ENCODE data around the gene DARS1.
A peak's percentile ranks its signal among the peaks of the same experiment; 100 is the strongest.
"Not testable (repeated sequence)": the region's sequence is repeated elsewhere in the genome, so short reads cannot be mapped to it uniquely, and the experiment has no call there.

The DARS1 gene

DNA sequence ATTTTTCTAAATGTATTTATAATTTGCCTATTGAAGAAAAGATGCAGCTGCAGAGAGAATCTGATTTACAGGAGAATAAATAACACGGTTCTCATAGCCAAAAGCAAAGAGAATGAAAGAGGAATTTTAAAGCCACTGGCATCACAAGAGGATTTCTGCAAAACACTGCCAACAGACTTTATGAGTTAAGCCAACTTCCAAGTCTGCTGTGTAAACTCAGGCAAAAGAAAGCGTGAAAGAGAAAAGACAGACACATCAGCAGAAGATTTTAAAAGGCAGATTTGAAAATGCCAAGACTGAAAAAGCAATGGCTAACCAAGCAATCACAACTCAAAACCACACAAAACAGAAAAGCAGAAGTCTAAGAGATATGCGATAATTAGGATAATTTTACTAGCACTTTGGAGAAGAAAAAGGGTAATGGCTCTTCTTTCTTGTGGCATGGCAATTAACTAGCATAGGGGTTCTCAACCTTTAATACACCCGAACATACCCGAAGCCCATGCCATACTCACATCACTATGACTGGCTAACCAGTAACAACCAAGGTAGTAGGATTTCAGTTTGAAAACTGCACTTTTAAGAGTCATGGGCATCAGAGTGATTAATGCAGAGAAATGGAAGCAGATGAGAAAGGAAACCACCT lies 4.9 kb downstream of the DARS1 start:
- DNase-seq (ENCODE audit: low spot score) = no peak

DNA sequence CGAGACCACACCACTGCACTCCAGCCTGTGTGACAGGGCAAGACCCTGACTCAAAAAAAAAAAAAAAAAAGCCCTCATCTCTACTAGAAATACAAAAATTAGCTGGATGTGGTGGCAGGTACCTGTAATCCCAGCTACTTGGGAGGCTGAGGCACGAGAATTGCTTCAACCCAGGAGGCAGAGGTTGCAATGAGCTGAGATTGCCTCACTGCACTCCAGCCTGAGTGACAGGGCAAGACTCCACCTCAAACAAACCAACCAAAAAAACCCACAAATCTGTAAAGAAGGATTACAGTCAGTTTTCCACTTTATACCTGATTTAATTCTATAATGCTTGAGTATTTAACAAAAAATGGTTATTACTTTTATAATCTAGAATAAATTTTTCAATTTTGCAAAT lies 9.7 kb downstream of the DARS1 start:
- no peak for DNase-seq (ENCODE audit: low spot score)

DNA sequence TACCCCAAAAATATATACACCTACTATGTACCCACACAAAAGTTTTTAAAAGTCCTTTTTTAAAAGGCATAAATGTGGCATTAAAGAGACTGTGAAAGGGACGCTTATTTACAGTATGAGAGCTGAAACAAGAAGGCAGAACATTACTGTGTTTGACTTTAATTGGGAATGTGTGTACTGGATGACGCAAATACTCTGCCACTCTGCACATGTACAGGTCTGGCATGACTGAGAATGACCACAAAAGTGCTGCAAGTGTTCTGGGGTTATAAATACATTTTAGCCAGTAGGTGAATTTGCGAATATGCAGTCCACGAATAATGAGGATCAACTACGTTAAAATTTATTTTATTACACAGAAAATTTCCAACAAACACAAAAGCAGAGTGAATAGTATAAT lies 11.4 kb downstream of the DARS1 start:
- DNase-seq (ENCODE audit: low spot score) = no peak

DNA sequence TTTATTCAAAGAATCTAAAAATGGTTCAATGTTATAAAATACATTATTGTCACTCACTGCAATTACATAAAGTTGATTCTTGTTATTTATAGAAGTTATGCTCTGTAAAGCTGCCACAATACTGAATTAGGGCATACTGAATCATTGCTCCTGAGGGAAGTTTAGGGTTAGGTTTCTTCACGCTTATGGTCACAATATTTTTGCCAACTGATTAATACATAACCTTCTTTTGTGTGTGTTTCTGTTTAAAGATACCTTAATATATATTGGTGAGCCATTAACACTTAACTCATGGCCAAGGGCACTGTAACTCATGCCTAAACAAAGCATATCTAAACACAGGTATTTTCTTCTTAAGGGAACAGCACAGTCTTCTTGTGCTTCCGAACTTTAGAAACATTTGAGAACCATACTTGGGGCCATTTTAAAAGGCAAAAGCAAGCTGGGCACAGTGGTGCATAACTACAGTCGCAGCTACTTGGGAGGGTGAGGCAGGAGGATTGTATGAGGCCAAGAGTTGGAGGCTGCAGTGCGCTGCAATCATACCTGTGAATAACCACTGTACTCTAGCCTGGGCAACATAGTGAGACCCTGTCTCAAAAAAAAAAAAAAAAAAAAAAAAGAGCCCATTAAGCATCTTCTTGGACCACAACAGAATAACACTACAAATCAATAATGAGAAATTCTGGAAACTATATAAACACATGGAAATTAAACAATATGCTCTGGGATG lies 15.6 kb downstream of the DARS1 start:
- no peak for DNase-seq (ENCODE audit: low spot score)

DNA sequence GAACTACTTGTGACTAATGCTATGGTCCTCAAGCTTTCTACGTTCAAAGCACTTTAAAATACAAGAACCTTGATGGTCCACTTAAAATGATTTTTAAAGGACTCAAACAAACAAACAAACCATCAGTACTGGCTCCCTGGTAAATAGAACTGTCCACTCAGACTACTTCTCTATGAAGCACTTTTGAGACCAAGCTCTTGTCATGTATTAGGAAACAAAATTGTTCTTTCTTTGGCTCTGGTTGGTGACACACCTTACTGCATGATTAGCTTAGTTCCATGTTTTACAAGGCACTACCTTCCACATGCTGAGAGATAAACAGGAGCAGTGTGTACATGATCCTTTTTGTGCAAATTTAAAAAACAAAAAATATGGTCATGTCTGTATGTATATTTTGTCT lies 19.7 kb downstream of the DARS1 start:
- no peak for DNase-seq (ENCODE audit: low spot score)

DNA sequence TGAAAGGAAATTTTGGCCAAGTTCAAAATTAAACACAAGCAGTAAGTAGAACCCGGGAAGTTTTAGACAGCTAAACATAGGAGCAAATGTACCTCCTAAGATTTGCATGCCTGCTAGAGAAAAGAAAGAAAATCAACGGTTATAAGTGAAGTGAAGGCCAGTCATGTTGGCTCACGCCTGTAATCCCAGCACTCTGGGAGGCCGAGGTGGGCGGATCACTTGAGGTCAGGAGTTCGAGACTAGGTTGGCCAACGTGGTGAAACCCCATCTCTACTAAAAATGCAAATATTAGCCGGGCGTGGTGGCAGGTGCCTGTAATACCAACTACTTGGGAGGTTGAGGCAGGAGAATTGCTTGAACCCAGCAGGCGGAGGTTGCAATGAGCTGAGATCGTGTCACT lies 21.0 kb downstream of the DARS1 start:
- DNase-seq (ENCODE audit: low spot score) = not testable (repeated sequence)

DNA sequence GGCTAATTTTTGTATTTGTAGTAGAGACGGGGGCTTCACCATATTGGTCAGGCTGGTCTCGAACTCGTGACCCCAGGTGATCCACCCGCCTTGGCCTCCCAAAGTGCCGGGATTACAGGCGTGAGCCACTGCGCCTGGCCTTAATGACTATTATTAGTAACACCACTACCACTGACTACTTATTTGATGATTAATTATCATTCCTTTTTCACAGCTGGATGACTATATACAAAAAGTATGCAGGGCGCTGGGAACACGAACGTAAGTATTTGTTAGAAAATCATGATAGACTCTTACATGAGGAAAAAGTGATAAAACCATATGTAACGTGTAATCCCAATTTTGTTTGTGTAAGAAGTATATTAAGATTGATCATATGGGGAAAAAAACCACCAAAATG lies 21.6 kb downstream of the DARS1 start:
- DNase-seq (ENCODE audit: low spot score) = no peak

DNA sequence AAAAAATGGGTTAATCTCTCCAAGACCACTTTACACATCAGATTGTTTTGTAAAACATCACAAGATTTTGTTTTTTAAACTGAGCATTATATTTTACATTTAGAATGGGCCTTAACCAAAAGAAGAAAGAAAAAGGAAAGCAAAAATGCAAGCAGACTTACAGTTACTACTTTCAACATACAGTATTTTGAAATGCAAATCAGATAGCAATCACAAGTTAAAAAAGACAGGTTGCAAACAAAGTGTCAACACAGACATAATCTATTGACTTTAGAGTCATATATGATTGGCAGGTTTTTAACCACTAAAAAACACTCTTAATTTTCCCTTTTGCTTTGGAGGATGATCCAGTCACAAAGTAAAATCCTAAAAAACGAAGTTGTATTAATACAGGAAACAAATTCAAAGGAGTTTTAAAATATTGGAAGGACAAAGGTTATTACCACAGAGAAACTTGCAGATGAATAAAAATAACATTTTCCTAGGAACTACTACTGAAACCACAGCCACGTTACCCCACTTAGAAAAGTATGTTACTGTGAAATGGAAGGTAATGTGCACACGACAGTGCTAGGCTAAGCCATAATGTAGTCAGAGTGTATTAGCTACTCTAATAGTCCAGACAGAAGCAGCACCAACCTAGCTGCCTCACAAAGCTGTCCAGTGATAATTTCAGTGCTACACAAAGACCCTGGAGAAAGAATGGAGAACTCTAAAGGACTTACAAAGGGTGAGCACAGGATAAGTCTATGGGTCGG lies 22.9 kb downstream of the DARS1 start:
- DNase-seq (ENCODE audit: low spot score) = no peak

DNA sequence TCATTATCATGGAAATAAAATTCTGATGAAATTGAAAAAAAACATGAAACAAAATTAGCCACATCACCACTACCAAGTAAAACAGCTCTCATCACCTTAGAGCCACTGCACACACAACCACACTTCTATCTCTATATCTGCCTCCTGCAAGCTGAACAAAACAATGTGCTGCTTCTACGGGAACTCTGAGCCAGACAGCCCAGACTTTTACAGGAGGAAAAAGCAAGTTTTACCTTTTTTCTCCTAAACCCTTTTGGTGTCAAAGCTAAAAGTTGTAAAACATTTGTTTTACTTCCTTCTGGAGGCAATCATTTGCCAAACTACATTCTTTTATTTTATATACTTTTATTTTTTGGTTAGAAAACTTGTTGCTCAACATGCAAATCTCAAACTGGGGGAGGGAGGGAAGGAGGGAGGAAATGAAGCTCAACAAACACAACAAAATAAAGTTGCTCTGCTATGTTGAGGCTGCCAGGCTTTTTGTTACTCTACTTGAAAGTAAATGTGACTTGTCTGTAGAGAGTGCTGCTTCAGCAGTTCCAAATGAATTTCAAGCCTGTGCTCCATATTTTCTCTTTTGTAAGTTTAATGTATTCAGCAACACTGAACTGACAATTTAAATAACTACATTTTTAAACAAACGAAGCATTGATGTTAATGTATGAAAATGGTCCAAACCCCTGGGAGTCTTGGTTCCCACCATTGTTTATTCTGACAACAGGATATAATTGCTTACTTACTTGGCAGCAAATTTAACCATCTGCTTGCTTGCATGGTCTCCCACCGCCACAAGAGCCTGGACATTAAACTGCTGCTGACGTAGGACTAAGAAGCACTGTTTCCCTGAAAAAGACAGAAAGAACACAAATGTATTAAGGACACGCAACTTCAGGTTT lies 24.5 kb downstream of the DARS1 start:
- no peak for DNase-seq (ENCODE audit: low spot score)

DNA sequence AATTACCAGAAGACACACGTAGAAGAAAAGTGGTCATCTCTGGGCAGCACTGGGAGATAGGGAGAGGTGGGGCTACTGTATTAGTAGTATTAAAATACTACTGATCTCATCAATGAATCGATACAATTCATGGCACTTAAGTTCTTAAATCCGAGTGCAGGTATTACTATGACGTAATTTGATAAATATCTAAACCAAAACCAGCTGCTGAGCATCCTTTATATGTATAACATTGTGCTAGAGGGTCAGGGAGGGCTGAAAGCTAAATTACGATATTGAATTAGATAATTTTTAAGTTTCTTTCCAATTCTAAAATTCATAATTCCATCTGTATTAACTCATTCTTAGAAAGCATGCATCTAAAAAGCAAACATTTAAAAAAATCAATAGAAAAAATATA lies 25.3 kb downstream of the DARS1 start:
- DNase-seq (ENCODE audit: low spot score) = no peak

DNA sequence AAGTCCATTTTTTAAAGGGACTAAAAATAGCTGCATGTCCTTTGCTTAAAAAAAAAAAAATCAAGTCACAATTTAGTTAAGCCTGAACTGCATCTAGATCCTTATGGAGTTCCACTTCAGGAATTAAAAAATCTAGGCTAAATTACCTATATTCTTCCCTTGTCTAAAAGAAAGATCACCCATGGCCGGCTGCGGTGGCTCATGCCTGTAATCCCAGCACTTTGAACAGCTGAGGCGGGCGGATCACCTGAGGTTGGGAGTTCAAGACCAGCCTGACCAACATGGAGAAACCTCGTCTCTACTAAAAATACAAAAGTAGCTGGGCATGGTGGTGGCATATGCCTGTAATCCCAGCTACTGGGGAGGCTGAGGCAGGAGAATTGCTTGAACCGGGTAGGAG lies 26.5 kb downstream of the DARS1 start:
- DNase-seq (ENCODE audit: low spot score) = not testable (repeated sequence)

DNA sequence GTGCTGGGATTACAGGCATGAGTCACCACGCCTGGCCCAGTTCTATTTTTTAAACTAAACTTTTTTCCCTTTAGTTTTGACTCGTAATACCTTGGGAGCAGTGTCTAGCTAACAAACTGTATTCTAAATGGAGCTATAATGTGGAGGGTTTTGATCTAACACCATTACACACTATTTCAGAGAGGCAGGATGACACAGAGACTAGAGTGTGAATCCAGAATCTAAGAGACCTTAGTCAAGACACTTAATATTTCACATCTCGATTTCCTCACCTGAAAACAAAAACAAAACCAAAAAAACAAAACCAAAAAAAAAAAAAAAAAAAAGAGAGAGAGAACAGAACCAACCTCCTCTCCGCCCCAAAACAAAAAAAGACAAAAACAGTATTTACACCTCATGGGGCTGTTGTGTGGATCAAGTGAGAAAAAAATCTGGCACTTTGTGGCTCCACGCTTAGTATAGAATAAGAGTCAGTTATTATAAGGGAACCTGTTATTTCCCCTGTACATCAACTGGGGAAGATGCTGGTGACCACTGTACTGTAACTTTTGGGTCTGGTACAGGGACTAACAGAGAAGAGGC lies 31.3 kb downstream of the DARS1 start:
- no peak for DNase-seq (ENCODE audit: low spot score)

DNA sequence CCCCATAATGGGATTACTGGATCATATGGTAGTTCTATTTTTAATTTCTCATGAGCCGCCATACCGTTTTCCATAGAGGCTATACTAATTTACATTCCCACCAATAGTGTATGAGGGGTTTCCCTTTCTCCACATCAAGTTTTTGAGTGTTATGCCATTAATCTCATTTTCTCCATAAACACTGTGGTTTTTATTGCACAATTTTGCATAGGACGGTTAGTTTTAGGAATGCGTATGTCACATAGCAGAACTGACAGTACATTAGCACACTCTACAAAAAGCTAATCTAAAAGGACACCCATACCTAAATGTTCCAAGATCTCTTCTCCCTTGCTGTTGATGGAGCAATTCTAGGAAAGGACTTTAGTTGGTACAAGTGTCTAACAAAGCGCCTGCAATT lies 32.5 kb downstream of the DARS1 start:
- no peak for DNase-seq (ENCODE audit: low spot score)

DNA sequence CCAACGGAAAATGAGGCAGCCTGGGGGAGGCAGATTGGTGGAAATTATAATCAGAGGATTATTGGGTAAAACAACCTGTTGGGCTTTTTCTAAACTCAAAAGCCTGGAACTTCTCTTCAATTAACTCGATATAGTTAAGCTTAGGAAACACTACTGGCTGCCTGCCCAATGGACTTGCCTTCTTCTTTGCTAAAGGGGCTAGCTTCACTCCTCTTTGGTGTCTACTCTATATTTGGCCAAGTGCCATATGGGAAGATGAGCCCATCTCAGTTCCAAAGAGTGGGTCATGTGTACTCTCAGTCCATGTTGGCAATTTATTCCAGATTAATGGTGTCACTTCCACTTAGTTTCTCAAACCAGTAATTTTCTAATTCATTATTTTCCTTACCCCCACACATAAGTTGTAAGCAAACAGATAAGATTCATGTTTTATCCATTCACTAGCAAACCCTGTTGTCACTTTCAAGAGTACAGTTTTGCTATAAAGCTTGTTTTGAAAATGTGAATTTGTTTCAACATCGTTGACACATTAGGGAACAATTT lies 34.3 kb downstream of the DARS1 start:
- no peak for DNase-seq (ENCODE audit: low spot score)

DNA sequence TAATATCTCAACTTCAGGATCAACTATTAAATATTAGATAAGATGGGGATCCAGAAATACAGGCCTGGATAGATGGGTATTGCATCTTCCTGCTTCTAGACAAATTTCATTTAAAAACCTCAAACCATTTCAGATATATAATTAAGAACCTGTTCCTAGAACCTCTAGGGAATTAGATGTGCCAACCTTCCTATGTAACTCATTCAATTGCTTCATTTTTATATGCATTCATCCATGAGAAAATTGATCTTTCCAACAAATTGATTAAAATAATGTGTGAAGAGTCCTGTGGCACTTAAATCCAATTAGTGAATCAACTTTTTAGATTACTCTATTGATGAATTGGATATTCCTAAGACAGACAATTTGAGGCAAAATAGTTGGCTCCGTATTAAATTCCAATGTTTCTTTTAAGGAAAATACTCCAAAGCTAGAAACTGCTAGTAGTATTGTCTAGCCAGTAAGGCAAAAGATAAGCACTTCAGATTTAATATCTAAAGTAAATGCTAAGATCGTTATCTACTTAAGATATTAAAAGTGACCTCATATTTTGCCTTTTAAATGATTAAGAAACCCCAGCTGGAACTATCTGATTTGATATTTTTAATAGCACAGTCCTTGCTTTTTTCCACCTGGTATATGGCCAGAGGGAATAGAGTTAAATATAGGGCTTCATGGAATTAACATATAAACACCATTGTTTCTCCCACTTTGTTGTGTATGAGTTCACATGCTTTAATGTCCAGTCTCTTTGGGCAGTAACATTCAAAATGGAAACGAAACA lies 35.8 kb downstream of the DARS1 start:
- no peak for DNase-seq (ENCODE audit: low spot score)

DNA sequence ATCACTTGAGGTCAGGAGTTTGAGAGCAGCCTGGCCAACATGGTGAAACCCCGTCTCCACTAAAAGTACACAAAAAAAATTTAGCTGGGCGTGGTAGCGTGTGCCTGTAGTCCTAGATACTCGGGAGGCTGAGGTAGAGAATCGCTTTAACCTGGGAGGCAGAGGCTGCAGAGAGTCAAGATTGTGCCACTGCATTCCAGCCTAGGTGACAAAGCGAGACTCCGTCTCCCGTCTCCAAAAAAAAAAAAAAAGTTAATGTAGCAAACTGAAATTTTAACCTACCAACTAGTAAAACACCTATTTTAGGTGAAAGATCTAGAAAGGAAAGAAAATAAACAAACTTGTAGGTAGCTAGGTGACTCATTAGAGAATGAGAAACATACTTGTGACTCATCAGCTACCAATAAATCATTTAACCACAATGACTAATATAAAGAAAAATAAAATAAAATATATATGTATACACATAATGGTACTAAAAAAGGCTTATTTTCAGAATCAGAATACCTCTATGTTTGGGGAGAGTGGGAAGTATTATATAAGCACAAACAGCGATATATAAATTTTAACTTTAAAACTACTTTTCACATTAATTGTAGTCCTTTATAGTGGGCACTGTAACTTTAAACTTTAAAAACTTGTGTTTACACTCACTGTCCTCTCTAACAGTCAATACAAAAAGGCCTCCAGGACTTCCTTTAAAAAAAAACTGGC lies 36.6 kb downstream of the DARS1 start:
- peak; percentile 90 for DNase-seq (ENCODE audit: low spot score)

DNA sequence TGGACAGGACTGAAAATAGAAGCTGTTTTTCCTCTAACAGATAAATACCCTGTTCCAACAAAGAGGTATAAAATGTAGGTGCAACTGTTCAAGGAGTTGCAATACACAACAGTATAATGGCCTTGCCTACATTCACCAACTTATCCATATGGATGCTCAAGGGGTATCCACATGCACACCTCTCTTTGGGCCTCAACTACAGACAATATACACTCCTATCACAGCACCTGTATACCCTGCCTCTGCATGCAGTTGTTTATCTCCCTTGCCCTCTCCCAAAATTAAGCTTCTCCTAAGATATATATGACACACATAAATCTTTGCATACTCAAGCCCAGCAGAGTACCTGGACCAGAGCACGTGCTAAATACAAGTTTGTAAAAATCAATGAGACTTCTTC lies 37.3 kb downstream of the DARS1 start:
- no peak for DNase-seq (ENCODE audit: low spot score)

DNA sequence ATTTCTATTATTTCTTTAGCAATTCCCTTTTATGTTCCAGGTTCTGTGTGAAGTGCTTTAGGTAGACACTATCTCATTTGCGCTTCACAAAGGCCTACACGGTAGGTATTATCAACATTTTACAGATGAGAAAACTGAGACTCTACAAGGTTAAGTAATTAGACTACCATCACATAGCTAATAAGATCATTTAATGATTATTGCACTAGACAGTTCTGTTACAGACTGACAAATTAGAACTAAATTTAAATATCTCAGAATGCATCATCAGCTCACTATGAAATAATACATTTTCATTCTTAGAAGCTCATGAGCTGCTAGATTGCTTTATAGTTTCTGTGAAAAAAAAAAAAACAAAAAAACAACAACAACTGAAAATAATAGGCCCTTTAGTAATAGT lies 37.9 kb downstream of the DARS1 start:
- no peak for DNase-seq (ENCODE audit: low spot score)

DNA sequence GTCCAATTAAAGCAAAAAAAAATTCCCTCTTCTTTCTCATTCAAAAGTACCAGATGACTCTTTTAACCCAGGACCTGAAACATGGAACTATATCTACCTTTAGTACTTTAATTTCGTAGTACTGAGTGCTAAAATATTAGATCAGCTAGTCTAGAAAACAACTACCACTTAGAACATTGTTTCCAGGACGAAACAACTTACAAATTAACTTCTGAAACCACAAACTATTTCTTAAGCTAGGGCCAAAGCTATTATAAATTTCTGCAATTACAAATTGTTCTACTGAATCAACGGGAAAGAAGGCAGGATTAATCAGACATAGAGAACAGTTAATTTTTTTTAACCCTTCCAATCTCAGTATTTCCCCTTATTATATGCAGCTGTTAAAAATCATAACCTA lies 39.9 kb downstream of the DARS1 start:
- DNase-seq (ENCODE audit: low spot score) = no peak

DNA sequence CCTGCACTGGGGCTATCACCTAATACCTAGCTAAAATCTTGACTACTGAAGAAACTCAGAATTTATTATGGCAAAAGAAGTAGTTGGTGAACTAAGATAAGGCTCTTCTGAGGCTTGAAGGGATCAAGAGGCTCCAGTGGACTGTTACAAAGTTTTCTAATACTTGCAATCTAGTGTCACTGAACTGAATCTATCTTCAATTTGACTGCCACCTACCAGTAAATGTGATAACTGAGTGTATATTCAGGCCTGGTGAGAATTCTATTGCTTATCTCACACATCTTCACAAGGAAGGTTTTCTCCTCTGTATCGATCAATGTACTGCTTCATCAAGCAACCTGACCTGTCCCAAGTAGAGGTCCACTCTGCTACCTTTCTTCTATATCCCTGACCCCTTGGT lies 40.8 kb downstream of the DARS1 start:
- DNase-seq (ENCODE audit: low spot score) = no peak

Measured in SW480 (cell line).